Esophagus squamous epithelium (tissue), 4 donors: ENCODE data around the gene KNCN.

Experiments used
- CTCF ChIP-seq, 6 experiments: fragments of 450-650 bp in 4 of 6; fragments of 200-600 bp in 2 of 6; sonication (generic) in 2 of 6; IDR thresholded peaks; one replicate each; pipeline ENCODE4 v1.5.1; 2016 to 2019; ENCODE audit warnings: antibody characterized with exemption in 6 of 6, mild to moderate bottlenecking in 4 of 6, moderate library complexity in 4 of 6
- POLR2A ChIP-seq, 4 donors: fragments of 450-650 bp; IDR thresholded peaks; one replicate each; pipeline ENCODE4 v1.6.1; 2017; ENCODE audit warnings: antibody characterized with exemption in 4 of 4, mild to moderate bottlenecking in 4 of 4, moderate library complexity in 3 of 4

- no peak for TF ChIP-seq CTCF (IDR thresholded peaks at IDR 0.05)
- no peak for TF ChIP-seq POLR2A (IDR thresholded peaks at IDR 0.05)
These were observed 31.2 kb downstream of the KNCN start for GRCh38 chr1:46520063-46520911.
